Muscle of leg (tissue), 11 donors: ENCODE measurements around the gene ZNF319. TPM values are rescaled to one million over a fixed set of nuclear protein-coding genes. Genes with fewer than 3 reads are reported as not detected.

Experiments used
- DNase-seq: peaks from one replicate; pipeline ENCODE4 v3.0.0; 2013
- H3K27ac ChIP-seq: one replicate; pipeline ENCODE4 v1.5.1; 2013; ENCODE audit warnings: mild to moderate bottlenecking, low read length, control low read depth
- H3K27me3 ChIP-seq: one replicate; pipeline ENCODE4 v1.6.1; 2013; ENCODE audit warnings: low read length; ENCODE audit not compliant: control insufficient read depth, insufficient read depth
- H3K36me3 ChIP-seq: one replicate; pipeline ENCODE4 v1.6.1; 2013; ENCODE audit warnings: low read length; ENCODE audit not compliant: control insufficient read depth, insufficient read depth
- H3K4me1 ChIP-seq: one replicate; pipeline ENCODE4 v1.6.1; 2013; ENCODE audit warnings: low read length; ENCODE audit not compliant: control insufficient read depth, insufficient read depth
- H3K4me3 ChIP-seq: one replicate; pipeline ENCODE4 v1.5.1; 2013; ENCODE audit warnings: low read length, control low read depth
- H3K9me3 ChIP-seq: replicated peaks from 2 replicates; pipeline ENCODE4 v1.6.1; 2013; ENCODE audit warnings: low read depth, low read length; ENCODE audit not compliant: control insufficient read depth
- WGBS: methylation state at CpG from one replicate; pipeline ENCODE4 v1.1.5; 2013; ENCODE audit warnings: missing lambda C conversion rate; ENCODE audit not compliant: insufficient coverage; 5-methylcytosine and 5-hydroxymethylcytosine counted together
- polyA plus RNA-seq, 8 donors: library from polyadenylated mRNA; unstranded; fragments of 120-200 nt; gene quantifications; one replicate each; pipeline versions ENCODE4 v1.2.1 to v1.2.3, GENCODE V29; 2013; ENCODE audit warnings: inconsistent platforms in 1 of 8, low replicate concordance in 1 of 8; ENCODE audit not compliant: insufficient read length in 8 of 8, insufficient read depth in 1 of 8
- total RNA-seq: library from RNA; stranded (reverse); fragments of 120-200 nt; gene quantifications from one replicate; pipeline ENCODE4 v1.2.4, GENCODE V29; 2013

ZNF319 gene
- total and polyA plus RNA-seq, 9 donors: 2.2 to 8.9 (median 7.6) TPM

GRCh38 chr16:57977418-57978069 lies 22.9 kb downstream of the ZNF319 start:
- 81% methylated on average over 11 of the region's 12 CpGs for WGBS
- H3K4me3 ChIP-seq: no peak overlapping the region
- no peak for DNase-seq
- no peak overlapping the region for H3K27ac ChIP-seq
- no peaks in the 10 kb centered on the region for H3K9me3 ChIP-seq
- H3K4me1 ChIP-seq: no peaks in the 10 kb centered on the region
- no peaks in the 10 kb centered on the region for H3K36me3 ChIP-seq
- H3K27me3 ChIP-seq: no peaks in the 10 kb centered on the region

- DNase-seq: peak; percentile 23
- 80% methylated on average over 1 of the region's 2 CpGs for WGBS
- no peaks in the 10 kb centered on the region for H3K4me1 ChIP-seq
- H3K27me3 ChIP-seq: no peaks in the 10 kb centered on the region
- no peaks in the 10 kb centered on the region for H3K9me3 ChIP-seq
- no peaks in the 10 kb centered on the region for H3K36me3 ChIP-seq
- no peak overlapping the region for H3K27ac ChIP-seq
- H3K4me3 ChIP-seq: no peak overlapping the region
Measured at GRCh38 chr16:57976331-57976796, 24.1 kb downstream of the ZNF319 start.

GRCh38 chr16:57972306-57972705 lies 28.2 kb downstream of the ZNF319 start:
- H3K27ac ChIP-seq: no peak overlapping the region
- no peaks in the 10 kb centered on the region for H3K36me3 ChIP-seq
- H3K4me1 ChIP-seq: no peaks in the 10 kb centered on the region
- no peak for DNase-seq
- H3K9me3 ChIP-seq: no peaks in the 10 kb centered on the region
- 78% methylated on average over 3 of the region's 4 CpGs for WGBS
- no peak overlapping the region for H3K4me3 ChIP-seq
- peaks cover 3% of the 10 kb centered on the region for H3K27me3 ChIP-seq

- H3K27ac ChIP-seq: no peak overlapping the region
- no peaks in the 10 kb centered on the region for H3K9me3 ChIP-seq
- no peaks in the 10 kb centered on the region for H3K36me3 ChIP-seq
- H3K4me1 ChIP-seq: no peaks in the 10 kb centered on the region
- peaks cover 3% of the 10 kb centered on the region for H3K27me3 ChIP-seq
- DNase-seq: no peak
- WGBS: 76% methylated on average over 1 of the region's 1 CpG
- no peak overlapping the region for H3K4me3 ChIP-seq
Measured at GRCh38 chr16:57971848-57972247, 28.6 kb downstream of the ZNF319 start.

GRCh38 chr16:57970970-57971369 lies 29.5 kb downstream of the ZNF319 start, which contains the start of gene CNGB1:
CNGB1 (minus strand) TSS chr16:57971128; CDS start chr16:57967286, 3,842 bp downstream.
- DNase-seq: no peak
- no peaks in the 10 kb centered on the region for H3K4me1 ChIP-seq
- H3K4me3 ChIP-seq: no peak within 1 kb of the TSS
- no peak within 1 kb of the TSS for H3K27ac ChIP-seq
- H3K9me3 ChIP-seq: no peaks in the 10 kb centered on the region
- no peaks in the 10 kb centered on the region for H3K36me3 ChIP-seq
- H3K27me3 ChIP-seq: peaks cover 3% of the 10 kb centered on the region
- 76% methylated on average over 4 of the region's 6 CpGs for WGBS

- Histone ChIP-seq H3K36me3 (no peaks in the 10 kb centered on the region), H3K27ac (no peak overlapping the region), H3K4me1 (no peaks in the 10 kb centered on the region), H3K4me3 (no peak overlapping the region), H3K9me3 (no peaks in the 10 kb centered on the region), H3K27me3 (peaks cover 3% of the 10 kb centered on the region)
- no peak for DNase-seq
- WGBS: 72% methylated on average over 10 of the region's 13 CpGs
Measured at GRCh38 chr16:57970319-57970718, 30.2 kb downstream of the ZNF319 start.

GRCh38 chr16:57969451-57970123 lies 30.9 kb downstream of the ZNF319 start:
- Histone ChIP-seq H3K4me3 (no peak overlapping the region), H3K9me3 (no peaks in the 10 kb centered on the region), H3K36me3 (no peaks in the 10 kb centered on the region), H3K27me3 (peaks cover 3% of the 10 kb centered on the region), H3K4me1 (no peaks in the 10 kb centered on the region), H3K27ac (no peak overlapping the region)
- no peak for DNase-seq
- WGBS: 72% methylated on average over 9 of the region's 10 CpGs

GRCh38 chr16:57967916-57968315 lies 32.6 kb downstream of the ZNF319 start:
- no peaks in the 10 kb centered on the region for H3K36me3 ChIP-seq
- no peak for DNase-seq
- H3K27ac ChIP-seq: no peak overlapping the region
- H3K4me1 ChIP-seq: no peaks in the 10 kb centered on the region
- peaks cover 3% of the 10 kb centered on the region for H3K27me3 ChIP-seq
- H3K4me3 ChIP-seq: no peak overlapping the region
- H3K9me3 ChIP-seq: no peaks in the 10 kb centered on the region

GRCh38 chr16:57966986-57967385 lies 33.5 kb downstream of the ZNF319 start:
- H3K36me3 ChIP-seq: no peaks in the 10 kb centered on the region
- H3K4me1 ChIP-seq: no peaks in the 10 kb centered on the region
- H3K27me3 ChIP-seq: peaks cover 3% of the 10 kb centered on the region
- H3K9me3 ChIP-seq: no peaks in the 10 kb centered on the region
- 81% methylated on average over 7 of the region's 9 CpGs for WGBS
- H3K4me3 ChIP-seq: no peak overlapping the region
- no peak overlapping the region for H3K27ac ChIP-seq
- DNase-seq: no peak

GRCh38 chr16:57966204-57966771 lies 34.2 kb downstream of the ZNF319 start:
- no peaks in the 10 kb centered on the region for H3K4me1 ChIP-seq
- H3K9me3 ChIP-seq: no peaks in the 10 kb centered on the region
- H3K27me3 ChIP-seq: peaks cover 3% of the 10 kb centered on the region
- DNase-seq: no peak
- H3K27ac ChIP-seq: no peak overlapping the region
- H3K36me3 ChIP-seq: no peaks in the 10 kb centered on the region
- no peak overlapping the region for H3K4me3 ChIP-seq
- 20% methylated on average over 1 of the region's 4 CpGs for WGBS
